Stimulated activated CD8-positive, alpha-beta memory T cell treated with anti-CD3 and anti-CD28 coated beads, Interleukin-4, amount 100 ng/mL, for 1 hour (primary cell): Measurements from ENCODE around the gene GAS2L2.

Source experiments
- DNase-seq, 2 donors: peaks; one replicate each; pipeline ENCODE4 v3.0.0-alpha.2; 2020; ENCODE audit warnings: low read depth in 2 of 2, low spot score in 1 of 2

The GAS2L2 gene

DNA sequence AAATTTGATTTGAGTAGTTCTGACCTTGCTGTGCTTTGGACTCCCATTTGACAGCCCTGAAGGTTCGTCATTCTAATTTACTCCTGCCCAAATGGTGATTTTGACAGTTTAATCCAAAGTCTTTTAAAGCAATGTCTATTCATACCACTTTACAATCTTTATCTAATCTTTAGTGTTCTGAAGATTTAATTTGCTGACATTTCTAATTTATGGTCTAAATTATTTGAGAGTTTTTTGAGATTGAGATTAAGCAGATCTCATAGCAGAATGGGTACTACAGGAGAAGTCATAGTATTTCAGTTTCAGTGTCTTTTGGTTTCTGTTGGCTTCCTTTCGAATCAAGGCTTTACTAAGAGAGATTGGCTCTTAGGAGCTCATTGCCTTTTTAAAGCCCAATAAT lies 54.2 kb downstream of the GAS2L2 start:
- DNase-seq = no peak

DNA sequence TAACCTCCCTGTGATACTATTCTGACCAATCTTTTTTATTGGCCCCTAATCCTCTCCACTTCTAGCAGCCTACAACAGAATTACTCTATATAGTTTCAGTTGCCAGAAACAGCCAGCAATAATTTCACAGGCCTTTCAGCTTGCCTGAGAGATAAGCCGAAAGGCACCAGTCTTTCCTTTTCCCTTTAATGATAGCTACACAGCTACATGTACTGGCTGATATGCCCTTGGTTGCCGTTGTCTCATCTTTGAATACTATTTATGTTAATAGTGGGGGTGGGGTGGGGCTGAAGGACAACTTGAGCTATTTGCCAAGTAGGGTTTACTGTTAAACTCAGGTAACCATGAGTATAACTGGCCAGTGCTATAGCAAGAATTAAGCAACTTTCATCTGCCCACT lies 57.4 kb downstream of the GAS2L2 start:
- DNase-seq = no peak

DNA sequence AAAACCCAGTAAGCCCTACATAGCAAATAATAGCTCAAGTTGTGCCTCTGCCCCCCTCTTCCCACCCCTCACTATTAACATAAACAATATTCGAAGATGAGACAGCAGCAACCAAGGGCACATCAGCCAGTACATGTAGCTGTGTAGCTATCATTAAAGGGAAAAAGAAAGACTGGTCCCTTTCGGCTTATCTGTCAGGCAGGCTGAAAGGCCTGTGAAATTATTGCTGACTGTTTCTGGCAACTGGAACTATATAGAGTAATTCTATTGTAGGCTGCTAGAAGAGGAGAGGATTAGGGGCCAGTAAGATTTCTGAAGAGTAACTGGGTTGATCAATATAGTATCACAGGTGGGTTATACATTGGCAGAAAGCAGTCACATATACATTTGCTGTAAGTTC lies 58.1 kb downstream of the GAS2L2 start:
- DNase-seq = no peak
